ENCODE data around the gene SLC14A1.

GRCh38 chr18:45777393-45777792 is 53.4 kb downstream of the SLC14A1 start:
- TF ChIP-seq, protein P1, sequence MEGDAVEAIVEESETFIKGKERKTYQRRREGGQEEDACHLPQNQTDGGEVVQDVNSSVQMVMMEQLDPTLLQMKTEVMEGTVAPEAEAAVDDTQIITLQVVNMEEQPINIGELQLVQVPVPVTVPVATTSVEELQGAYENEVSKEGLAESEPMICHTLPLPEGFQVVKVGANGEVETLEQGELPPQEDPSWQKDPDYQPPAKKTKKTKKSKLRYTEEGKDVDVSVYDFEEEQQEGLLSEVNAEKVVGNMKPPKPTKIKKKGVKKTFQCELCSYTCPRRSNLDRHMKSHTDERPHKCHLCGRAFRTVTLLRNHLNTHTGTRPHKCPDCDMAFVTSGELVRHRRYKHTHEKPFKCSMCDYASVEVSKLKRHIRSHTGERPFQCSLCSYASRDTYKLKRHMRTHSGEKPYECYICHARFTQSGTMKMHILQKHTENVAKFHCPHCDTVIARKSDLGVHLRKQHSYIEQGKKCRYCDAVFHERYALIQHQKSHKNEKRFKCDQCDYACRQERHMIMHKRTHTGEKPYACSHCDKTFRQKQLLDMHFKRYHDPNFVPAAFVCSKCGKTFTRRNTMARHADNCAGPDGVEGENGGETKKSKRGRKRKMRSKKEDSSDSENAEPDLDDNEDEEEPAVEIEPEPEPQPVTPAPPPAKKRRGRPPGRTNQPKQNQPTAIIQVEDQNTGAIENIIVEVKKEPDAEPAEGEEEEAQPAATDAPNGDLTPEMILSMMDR (IDR thresholded peaks at IDR 0.05) = no peak
- no peak for TF ChIP-seq EP300 (IDR thresholded peaks at IDR 0.05)

Data from stomach (tissue), 4 donors.